ENCODE measurements around the gene LRRC4C.
"Not testable (repeated sequence)": the region's sequence is repeated elsewhere in the genome, so short reads cannot be mapped to it uniquely, and the experiment has no call there.

LRRC4C gene

DNA sequence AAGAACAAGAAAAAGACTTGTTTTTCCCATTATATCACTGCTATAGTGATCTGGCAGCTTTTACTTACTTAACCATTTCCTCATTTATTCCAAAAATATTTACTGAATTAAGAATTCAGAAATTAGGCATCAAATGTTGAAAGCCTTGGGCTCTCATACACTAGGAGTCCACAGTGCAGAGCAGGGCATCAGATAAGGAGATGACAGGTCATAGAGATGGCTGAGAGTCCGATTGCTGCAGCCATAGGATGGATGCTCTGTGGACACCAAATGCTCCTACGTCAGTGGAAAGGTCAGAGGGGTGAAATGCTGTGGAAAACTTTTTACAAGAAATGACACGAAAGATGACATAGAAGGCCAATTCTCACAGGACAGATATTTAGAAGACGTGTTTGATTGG lies 771.1 kb downstream of the LRRC4C start:
- no peak for DNase-seq (ENCODE audit: low read depth)

DNA sequence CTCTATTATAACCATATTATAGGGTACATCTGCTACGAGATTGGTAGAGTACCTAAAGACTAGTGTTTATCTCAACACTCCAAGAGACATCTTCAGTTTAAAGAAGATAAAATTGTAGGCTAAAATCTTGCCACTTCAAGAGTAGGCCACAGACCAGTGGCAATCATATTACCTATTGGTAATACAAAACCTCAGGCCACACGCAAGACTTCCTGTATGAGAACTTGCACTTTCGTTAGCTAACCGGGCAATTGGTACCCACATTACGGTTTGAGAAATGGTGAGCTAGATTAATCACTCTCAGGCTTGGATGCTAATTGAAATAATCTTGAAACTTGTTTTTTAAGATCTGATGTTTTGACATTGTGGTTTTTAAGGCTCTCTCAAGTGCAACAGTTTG lies 772.7 kb downstream of the LRRC4C start:
- DNase-seq (ENCODE audit: low read depth) = no peak

DNA sequence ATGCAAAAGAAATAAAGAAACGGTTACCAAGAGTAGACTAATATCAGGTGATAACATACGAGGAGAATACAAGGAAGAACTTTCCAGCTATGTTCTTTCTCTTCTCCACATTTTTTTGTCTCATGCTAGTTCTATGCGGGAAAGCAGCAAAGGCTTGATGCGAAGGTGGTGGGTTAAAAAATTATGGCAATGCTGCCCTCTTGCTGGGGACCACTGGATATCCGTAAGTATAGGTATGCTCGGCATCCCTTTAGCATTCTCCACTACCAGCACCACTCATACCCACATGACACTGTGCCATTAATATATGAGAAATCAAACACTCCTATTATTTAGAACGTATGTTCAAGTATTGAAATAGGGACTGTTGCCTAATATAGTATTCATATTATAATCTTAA lies 776.4 kb downstream of the LRRC4C start:
- no peak for DNase-seq (ENCODE audit: low read depth)

DNA sequence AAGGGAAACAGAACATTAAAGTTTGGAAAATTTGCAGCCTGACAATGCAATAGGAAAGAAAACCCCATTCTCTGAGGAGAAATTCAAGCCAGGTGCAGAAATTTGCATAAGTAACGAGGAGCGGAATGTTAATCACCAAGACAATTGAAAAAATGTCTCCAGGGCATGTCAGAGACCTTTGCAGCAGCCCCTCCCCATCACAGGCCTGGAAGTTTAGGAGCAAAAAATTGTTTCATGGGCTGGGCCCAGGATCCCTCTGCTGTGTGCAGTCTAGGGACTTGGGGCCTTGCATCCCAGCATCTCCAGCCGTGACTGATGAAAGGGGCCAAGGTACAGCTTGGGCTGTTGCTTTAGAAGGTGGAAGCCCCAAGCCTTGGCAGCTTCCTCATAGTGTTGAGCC lies 780.2 kb downstream of the LRRC4C start:
- DNase-seq (ENCODE audit: low read depth) = no peak

DNA sequence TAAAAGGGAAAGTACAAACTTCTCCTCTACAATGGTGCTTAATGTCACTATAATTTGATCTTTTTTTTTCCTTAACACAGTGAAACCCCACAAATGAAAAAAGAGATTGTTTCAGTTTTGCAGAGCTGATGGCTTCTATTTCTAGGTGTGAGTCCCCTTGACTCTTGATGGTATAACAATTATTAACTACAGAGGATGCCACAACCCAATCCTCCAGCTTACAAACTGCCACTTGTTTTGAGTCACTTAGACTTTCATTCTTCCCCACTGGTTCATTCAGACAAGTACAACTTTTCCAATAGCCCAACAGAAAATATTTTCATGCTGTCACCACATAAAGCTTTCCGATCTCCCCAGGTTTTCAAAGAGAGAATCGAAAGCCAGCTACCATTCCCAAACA lies 812.2 kb downstream of the LRRC4C start:
- DNase-seq (ENCODE audit: low read depth) = no peak

DNA sequence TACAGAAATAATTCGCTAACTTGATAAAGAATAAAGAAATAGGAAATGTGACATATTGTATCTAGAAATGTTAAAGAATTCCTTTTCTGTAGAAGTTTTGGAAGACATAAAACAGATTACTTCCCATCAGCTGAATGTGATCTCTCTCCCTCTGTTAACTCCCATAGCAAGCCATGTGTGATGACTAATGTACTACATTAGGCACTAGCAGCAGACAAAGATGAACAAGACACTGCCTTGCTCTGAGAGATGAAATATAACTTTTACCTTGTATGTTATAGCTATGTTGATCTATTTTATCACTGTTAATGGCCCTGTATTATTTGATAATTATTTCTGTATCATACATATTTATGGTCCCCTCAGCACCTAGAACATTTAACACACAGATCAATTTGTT lies 817.2 kb downstream of the LRRC4C start:
- no peak for DNase-seq (ENCODE audit: low read depth)

DNA sequence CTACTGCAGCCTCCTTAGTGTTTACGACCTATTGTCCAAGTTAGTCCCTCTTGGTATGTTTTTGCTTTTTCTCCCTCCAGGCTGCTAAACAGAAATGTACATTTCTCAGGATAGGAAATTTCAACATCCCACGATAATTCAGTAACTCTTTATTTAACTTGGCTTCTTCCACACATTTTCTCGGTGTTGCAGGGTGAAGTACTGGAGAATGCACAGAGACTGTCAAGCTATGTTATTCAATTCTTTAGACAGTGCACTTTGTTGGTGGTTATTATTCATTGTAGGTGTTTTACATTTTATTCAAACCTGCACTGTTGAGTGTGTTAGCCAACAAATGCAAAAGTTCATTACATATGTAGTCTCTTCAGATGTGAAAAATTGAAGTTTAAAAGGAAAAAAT lies 839.8 kb downstream of the LRRC4C start:
- no peak for DNase-seq (ENCODE audit: low read depth)

DNA sequence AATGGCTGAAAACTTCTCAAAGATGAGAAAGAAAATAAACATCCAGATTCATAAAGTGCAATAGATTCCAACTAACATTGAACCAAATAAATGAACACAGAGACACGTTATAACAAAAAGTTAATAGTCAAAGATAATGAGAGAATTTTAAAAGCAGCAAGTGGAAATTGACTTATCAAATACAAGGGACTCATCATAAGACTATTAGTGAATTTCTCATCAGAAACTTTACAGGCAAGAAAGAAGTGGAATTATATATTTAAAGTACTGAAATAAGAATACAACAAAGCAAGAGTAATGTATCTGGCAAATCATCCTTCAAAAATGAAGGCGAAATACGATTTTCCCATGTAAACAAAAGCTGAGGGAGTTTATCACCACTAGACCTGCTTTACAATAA lies 852.7 kb downstream of the LRRC4C start:
- no peak for DNase-seq (ENCODE audit: low read depth)

DNA sequence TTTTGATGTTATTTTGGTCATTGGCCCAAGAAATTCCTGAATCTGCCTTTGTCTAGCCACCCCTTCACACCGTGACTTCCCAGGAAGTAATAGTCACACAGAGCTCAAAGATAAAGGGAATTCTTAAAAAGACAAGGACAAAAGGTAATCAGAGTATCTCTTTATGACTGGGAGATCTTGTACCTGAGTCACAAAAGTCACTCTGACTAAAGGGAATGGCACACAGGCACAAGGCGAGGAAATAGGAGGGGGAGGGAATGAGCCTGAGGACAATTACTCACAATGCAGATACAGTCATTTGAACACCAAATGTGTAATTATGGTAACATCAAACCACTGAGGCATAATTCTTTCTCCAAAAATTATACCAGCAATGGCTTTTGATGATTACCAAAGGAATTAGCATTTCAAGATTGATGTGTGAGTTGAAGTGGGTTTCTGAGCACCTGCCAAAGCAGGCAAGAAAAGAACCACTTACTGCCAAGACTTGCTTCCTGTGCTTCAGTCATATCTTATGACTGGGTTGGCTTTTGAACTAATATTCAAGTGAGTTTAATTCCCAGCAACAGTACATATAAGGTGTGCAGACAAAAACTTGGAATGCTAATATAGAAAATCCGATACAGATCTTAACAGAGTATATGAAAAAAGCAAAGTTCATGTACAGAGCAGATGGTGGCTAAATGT lies 856.4 kb downstream of the LRRC4C start:
- no peak for DNase-seq (ENCODE audit: low read depth)

DNA sequence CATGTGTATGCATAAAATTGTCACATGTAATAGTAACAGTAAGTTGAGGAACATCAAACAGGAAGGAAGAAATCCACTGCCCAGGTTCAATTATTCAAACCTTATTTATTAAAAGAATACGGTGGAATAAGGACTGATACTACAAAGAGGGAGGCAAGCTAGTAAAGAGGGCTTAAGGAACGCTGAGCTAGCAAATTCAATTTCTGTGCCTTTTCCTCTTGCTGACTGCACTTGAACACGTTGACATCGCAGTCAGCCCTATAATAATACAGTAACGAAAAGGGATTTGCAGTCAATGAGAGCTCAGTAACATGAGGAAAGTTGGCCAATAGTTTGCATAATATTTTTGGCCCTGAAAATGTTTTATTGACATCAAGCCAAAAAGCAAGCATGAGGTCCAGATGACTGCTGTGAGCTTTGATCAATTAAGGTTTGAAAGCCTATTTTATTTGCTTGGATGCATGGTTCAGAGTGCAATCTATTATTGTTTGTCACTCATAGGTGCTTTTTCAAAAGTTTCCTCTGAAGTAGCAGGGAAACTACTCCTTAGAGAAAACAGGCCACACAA lies 861.8 kb downstream of the LRRC4C start:
- DNase-seq (ENCODE audit: low read depth) = no peak

DNA sequence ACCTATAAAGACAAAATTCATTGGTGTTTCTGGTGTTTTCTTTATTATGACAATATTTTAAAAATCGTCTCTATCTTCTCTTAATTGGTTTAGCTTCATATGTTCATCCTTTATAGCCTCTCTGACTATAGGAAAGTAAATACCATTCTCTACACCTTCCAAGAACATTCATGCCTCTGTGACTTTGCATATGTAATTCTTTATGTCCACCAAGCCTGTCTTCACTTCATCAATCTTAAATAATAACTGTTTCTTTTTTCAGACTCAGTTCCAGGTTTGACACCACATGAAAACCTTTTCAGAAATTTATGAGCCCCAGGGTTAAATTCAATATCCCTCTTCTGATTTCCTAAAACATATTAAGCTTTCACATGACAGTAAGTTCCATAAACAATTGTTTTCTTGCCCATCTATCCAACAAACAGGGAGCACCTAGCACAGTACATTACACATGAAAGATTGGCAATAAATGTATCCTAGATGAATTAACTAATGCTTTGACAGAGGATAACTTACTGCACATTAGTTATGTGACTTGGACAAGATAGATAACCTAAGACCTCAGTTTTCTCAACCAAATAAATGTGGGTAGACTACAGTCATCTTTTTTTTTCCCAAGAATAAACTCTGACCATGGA lies 886.1 kb downstream of the LRRC4C start:
- no peak for DNase-seq (ENCODE audit: low read depth)

DNA sequence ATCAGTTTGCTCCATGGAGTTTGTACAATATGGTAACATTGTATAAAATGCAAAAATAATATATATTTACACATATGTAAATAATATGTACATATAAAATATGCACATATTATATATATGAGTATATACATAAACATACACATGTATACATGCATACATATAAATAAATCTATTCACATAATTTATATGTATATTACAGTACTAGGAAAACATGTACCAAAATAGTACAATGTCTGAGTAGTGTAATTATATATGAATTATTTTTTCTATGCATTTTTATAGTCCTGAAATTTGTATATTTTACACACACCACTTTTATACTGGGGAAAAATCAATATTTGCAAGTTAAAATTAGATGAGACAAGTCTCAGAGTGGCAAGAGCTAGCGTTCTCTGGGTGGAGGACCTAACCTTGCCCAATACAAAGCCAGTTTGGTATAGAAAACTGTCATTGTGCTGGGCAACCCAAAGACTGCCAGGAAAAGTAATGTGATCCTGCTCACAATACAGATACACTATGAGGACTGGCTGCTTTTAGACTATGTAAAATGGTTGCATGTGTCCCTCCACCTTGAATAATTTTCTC lies 889.4 kb downstream of the LRRC4C start:
- DNase-seq (ENCODE audit: low read depth) = no peak

DNA sequence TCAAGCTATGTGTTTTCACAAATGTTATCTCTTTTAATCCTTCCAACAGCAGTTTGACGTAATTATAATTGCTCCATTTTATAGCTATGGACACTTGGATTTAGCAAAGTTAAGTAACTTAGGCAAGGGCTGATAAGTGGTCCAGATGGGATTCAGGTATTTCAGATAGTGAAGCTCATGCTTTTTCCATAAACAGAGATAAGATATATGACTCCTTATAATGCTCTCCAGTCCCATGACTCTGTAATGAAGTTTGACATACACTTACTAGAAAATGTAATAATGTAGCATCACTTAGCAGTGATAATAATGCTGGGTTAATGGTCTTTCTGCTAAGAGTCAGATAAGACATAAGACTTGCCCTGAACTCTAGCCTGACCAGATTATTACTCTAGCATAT lies 892.1 kb downstream of the LRRC4C start:
- no peak for DNase-seq (ENCODE audit: low read depth)

DNA sequence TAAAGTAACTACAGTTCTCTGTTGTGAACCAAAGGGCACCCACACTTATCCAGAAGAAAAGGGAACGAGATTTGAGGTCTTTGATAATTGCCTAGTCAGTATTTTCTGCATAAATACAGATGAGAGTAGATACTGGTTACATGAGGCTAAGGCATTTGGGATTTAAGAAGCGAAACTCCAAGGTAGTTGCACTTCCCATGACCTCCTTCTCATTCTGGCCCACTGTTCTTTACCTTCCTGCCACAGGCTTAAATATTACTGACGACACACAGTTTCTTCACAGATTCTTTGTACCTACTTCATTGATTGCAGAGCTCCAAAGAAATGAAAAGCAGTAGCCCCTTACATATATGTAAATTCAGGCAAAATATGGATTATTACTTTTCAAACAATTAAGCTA lies 915.3 kb downstream of the LRRC4C start:
- DNase-seq (ENCODE audit: low read depth) = no peak

DNA sequence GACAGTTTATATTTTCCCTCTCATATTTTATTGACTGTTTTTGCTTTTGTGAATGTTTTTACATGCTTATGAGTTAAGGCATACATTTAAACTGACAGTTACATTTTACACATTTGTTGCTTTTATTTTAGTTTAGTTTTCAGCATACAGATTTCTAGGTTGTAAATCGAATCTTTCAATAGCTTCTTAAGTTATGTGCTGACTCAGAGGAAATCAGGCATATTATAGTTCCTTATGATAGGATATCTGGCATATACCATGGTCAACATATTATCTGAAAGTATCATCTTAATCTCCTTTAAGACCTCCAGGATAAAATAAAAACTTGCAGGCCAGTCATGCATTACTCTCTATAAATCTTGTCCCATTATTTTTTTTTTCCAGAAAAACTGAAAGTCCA lies 916.6 kb downstream of the LRRC4C start:
- no peak for DNase-seq (ENCODE audit: low read depth)

DNA sequence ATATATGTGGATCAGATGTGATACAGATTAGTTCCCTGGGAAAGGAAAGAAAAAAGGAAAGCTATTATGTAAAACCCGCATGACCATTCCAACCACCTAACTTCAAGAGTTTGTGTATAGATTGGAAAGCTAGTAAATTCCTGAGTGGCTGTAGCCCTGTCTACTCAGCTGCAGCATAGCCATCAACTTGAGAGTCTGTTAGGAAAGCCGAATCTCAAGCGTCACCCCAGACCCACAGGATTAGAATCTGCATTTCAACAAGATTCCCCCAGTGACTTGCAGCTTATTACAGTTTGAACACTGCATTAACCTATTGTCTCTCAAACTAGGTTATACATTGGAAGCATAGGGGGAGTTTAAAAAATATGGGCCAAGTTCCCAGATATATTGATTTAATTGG lies 921.7 kb downstream of the LRRC4C start:
- DNase-seq (ENCODE audit: low read depth) = no peak

DNA sequence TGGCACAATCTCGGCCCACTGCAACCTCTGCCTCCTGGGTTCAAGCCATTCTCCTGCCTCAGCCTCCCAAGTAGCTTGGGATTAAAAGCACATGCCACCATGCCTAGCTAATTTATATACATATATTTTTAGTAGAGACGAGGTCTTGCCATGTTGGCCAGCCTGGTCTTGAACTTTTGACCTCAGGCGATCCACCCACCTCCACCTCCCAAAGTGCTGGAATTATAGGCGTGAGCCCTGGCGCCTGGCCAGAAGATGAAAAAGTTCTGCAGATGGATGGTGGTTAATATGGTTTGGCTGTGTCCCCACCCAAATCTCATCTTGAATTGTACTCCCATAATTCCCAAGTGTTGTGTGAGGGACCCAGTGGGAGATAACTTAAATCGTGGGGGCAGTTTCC lies 937.4 kb downstream of the LRRC4C start:
- DNase-seq (ENCODE audit: low read depth) = not testable (repeated sequence)

DNA sequence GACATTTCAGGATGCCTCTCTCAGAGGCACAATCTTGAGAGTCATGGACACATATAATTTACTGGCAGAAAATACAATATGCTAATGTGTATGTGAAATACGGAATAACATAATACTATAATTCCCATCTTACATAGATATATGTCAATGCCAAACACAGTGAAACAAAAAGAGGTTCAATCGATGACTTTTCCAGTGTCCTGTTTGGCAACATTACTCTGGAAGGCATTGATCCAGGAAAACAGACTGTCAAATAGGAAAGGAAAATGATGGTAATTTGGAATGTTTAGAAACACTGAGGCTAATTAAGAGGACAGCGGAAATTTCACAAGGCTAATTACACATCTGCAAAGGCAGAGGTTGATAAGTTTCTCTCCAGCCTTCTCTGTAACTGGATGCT lies 942.3 kb downstream of the LRRC4C start:
- no peak for DNase-seq (ENCODE audit: low read depth)

DNA sequence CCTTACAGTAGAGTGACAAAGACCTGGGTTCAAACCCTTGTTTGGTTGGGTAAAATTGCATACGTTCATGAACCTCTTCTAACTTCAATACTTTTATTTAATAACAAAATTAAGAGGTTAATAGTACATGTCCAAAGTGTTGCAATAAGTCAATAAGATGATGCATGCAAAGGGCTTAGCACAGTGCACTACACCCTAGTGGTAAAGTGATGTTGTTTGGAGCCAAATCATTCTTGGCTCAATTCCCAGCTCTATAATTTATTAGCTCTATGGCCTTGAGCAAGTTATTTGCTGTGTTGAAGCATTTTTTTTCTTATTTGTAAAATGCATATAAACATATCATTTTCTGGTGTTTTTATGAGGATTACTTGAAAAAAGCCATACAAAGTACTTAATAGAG lies 945.3 kb downstream of the LRRC4C start:
- no peak for DNase-seq (ENCODE audit: low read depth)

DNA sequence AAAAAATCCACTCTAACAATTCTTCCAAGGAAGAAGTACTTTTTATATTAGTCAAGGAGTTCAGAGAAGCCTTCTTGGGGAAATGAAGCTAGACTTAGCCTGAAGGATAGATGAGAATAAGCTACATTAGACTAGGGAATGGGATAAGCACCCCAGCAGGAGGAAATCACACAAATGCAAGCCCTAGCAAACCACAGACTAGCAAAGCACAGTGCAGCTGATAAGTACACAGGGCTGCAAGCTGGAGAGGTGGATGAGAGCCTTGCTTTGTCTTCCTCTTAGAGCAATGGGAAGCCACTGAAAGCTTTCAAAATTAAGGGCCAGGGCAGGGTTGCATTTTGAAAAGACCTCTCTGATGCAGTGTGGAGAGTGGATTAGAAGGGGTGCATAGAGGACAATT lies 946.2 kb downstream of the LRRC4C start:
- no peak for DNase-seq (ENCODE audit: low read depth)

DNA sequence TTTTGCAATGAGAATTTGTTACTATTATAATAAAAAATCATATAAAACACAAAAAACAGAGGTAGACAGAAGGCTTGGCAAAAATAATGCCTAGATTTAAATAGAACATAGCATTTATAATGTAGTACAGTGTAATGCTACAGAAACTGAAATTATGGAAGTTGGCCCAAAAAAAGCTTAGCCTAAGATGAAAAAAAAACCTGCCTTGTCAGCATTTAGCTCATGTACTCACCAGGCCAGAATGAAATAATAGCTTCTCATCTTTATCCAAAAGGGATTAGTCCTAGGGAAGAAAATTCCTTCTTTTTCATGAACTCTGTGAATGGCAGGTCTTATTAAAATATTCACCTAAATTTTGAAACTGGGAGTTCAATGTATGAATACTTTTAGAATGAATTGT lies 951.1 kb downstream of the LRRC4C start:
- DNase-seq (ENCODE audit: low read depth) = no peak

DNA sequence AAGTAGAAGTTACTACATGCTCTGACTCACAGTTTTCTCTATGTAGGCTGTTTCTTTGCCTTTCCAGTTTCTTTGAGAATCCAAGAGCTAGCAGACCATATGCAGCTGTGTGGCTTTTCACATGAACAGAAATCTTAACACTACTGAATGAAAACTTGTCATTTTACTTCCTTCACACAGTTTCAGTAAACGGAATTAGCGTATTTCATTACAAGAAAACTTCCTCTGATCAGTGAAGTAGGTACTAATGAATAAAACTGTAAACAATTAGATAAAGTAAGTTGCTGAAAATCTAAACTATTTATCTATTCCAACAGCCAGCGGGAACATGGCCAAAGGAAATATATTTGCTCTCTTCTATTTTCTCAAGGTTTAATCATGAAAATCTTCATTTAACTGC lies 953.2 kb downstream of the LRRC4C start:
- no peak for DNase-seq (ENCODE audit: low read depth)

DNA sequence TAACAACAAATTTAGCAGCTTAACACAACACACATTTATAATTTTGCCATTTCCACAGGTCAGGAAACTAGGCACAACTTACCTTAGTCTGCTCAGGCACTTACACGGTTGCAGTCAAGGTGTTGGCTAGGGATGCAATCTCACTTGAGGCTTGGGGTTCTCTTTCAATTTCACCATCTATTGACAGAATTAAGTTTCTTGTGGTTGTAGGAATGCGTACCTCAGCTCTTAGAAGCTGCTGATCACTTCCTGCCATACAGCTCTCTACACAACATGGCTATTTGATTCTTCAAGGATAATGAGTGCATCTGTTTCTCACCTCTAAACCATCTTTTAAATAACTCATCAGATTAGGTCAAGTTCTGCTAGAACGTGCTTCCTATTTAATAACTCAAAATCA lies 968.1 kb downstream of the LRRC4C start:
- no peak for DNase-seq (ENCODE audit: low read depth)

DNA sequence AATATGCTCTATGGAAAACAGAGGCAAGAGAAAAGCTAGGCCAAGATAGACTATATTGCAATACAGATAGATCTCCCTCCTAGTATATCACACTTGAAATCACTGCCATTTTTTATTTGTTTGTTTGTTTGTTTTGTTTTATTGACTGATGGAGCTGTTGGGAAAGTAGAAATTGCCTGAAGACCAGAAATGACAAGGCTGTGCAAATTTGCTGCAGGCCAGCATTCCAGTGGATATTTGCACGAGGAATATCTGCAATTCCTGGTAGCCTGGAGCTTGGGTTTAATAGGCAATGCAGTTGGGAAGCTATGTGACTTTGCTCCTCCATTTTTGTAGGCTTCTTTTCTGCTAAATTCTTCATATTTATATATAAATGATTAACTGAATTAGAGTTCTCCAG lies 991.7 kb downstream of the LRRC4C start:
- no peak for DNase-seq (ENCODE audit: low read depth)
